Measurements from ENCODE around the gene CNTNAP5. TPM values are rescaled to one million over a fixed set of nuclear protein-coding genes. Genes with fewer than 3 reads are reported as not detected.

CNTNAP5 gene
- total RNA-seq, 1 donor from 2014 or later: 5.0 TPM

- Mint-ChIP-seq H3K27me3 (no peaks in the 10 kb centered on the region), H3K4me3 (no peak overlapping the region), H3K36me3 (no peaks in the 10 kb centered on the region), H3K27ac (no peak overlapping the region), H3K9me3 (no peaks in the 10 kb centered on the region), H3K4me1 (ENCODE audit: unreplicated experiment) (no peaks in the 10 kb centered on the region)
- DNase-seq (ENCODE audit: extremely low spot score, unreplicated experiment): no peak
- no peak for TF ChIP-seq CTCF (conservative IDR thresholded peaks at IDR 0.05)
These were observed 79.8 kb downstream of the CNTNAP5 start for GRCh38 chr2:124104914-124105313.

DNA sequence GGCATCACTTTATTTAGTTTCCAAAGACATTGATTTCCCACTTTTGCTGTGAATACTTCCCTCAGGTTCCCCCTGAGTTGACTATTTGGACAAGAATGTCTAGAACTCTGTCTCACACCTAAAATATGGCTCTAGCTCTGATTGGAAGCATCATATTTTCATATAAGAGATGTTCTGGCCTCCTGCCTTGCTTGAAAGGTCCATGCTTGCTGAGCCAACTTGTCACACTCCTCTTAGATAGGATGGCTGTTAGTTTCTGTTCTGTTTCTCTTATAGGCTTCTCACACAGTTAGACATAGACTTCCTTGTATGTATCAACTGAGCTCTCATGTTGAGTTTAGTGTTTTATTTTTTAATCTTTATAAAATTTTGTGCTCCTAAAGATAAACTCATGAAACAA, 87.1 kb downstream of the CNTNAP5 start:
- H3K4me3 Mint-ChIP-seq: no peak overlapping the region
- DNase-seq (ENCODE audit: extremely low spot score, unreplicated experiment): no peak
- H3K4me1 Mint-ChIP-seq (ENCODE audit: unreplicated experiment): no peaks in the 10 kb centered on the region
- no peaks in the 10 kb centered on the region for H3K27me3 Mint-ChIP-seq
- H3K36me3 Mint-ChIP-seq: no peaks in the 10 kb centered on the region
- TF ChIP-seq CTCF (conservative IDR thresholded peaks at IDR 0.05): no peak
- no peaks in the 10 kb centered on the region for H3K9me3 Mint-ChIP-seq
- H3K27ac Mint-ChIP-seq: no peak overlapping the region

- Mint-ChIP-seq H3K27me3 (no peaks in the 10 kb centered on the region), H3K4me3 (no peak overlapping the region), H3K36me3 (no peaks in the 10 kb centered on the region), H3K27ac (no peak overlapping the region), H3K9me3 (no peaks in the 10 kb centered on the region), H3K4me1 (ENCODE audit: unreplicated experiment) (no peaks in the 10 kb centered on the region)
- no peak for DNase-seq (ENCODE audit: extremely low spot score, unreplicated experiment)
- no peak for TF ChIP-seq CTCF (conservative IDR thresholded peaks at IDR 0.05)
These were observed 87.9 kb downstream of the CNTNAP5 start for GRCh38 chr2:124112966-124113365.

DNA sequence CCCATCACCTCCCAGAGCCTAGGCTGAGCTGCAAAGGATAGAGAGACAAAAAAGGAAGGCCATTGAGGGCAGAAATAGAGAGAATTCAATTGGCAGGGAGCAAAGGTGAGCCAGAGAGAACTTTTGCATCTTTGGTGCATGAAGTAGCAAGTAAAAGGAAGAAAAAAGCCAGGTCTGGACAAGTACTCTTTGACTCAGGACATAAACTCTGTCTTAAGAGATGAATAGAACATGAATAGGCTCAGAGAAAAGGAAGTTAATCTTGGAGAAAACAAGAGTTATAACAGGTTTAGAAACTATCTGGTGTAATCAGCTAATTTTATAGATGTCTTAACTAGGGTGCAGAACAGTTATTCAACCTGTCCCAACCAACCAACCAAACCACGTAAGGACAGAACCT, 95.2 kb downstream of the CNTNAP5 start:
- H3K27ac Mint-ChIP-seq: no peak overlapping the region
- no peaks in the 10 kb centered on the region for H3K36me3 Mint-ChIP-seq
- H3K9me3 Mint-ChIP-seq: no peaks in the 10 kb centered on the region
- no peak overlapping the region for H3K4me3 Mint-ChIP-seq
- no peak for DNase-seq (ENCODE audit: extremely low spot score, unreplicated experiment)
- TF ChIP-seq CTCF (conservative IDR thresholded peaks at IDR 0.05): no peak
- no peaks in the 10 kb centered on the region for H3K4me1 Mint-ChIP-seq (ENCODE audit: unreplicated experiment)
- H3K27me3 Mint-ChIP-seq: no peaks in the 10 kb centered on the region

GRCh38 chr2:124121106-124121505, 96.0 kb downstream of the CNTNAP5 start:
- DNase-seq (ENCODE audit: extremely low spot score, unreplicated experiment): no peak
- TF ChIP-seq CTCF (conservative IDR thresholded peaks at IDR 0.05): no peak
- Mint-ChIP-seq H3K9me3 (no peaks in the 10 kb centered on the region), H3K27me3 (no peaks in the 10 kb centered on the region), H3K4me3 (no peak overlapping the region), H3K27ac (no peak overlapping the region), H3K4me1 (ENCODE audit: unreplicated experiment) (no peaks in the 10 kb centered on the region), H3K36me3 (no peaks in the 10 kb centered on the region)

DNA sequence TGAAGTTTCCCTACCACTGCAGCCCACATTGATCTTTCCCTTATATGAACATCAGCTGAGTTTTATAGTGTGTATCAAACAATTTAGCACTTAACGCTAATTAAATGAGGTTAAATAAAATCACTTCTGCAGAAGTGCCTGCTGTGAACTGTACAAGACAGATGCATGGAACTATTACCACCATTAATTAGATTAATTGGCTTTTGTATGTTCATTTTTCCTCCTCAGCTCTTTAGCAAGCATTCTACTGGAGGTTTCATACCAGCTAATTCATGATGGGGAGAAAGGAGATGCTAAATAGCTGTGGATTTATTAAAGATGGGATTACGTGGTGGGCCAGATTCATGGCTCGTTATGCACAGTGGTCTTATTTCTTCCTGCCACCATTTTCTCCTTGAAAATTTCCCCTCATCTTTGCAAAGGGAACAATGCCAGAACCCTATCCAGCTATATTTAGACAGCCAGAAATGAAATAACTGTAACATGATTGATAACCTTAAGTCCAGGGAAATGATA, 96.7 kb downstream of the CNTNAP5 start:
- H3K27ac Mint-ChIP-seq: no peak overlapping the region
- no peaks in the 10 kb centered on the region for H3K27me3 Mint-ChIP-seq
- no peak for TF ChIP-seq CTCF (conservative IDR thresholded peaks at IDR 0.05)
- no peaks in the 10 kb centered on the region for H3K9me3 Mint-ChIP-seq
- DNase-seq (ENCODE audit: extremely low spot score, unreplicated experiment): no peak
- no peaks in the 10 kb centered on the region for H3K4me1 Mint-ChIP-seq (ENCODE audit: unreplicated experiment)
- no peaks in the 10 kb centered on the region for H3K36me3 Mint-ChIP-seq
- H3K4me3 Mint-ChIP-seq: no peak overlapping the region

Measured in type B pancreatic cell (in vitro differentiated cells).